ENCODE results near the gene NCOA7. TPM values are rescaled to one million over a fixed set of nuclear protein-coding genes. Genes with fewer than 3 reads are reported as not detected.
A peak's percentile ranks its signal among the peaks of the same experiment; 100 is the strongest.

The NCOA7 gene
- total and polyA plus RNA-seq, 10 of the 15 experiments (the other 5 are each of a cell fraction or from before 2014, with no cell fraction given) = 18.9 to 50.3 (median 34.2) TPM

DNA sequence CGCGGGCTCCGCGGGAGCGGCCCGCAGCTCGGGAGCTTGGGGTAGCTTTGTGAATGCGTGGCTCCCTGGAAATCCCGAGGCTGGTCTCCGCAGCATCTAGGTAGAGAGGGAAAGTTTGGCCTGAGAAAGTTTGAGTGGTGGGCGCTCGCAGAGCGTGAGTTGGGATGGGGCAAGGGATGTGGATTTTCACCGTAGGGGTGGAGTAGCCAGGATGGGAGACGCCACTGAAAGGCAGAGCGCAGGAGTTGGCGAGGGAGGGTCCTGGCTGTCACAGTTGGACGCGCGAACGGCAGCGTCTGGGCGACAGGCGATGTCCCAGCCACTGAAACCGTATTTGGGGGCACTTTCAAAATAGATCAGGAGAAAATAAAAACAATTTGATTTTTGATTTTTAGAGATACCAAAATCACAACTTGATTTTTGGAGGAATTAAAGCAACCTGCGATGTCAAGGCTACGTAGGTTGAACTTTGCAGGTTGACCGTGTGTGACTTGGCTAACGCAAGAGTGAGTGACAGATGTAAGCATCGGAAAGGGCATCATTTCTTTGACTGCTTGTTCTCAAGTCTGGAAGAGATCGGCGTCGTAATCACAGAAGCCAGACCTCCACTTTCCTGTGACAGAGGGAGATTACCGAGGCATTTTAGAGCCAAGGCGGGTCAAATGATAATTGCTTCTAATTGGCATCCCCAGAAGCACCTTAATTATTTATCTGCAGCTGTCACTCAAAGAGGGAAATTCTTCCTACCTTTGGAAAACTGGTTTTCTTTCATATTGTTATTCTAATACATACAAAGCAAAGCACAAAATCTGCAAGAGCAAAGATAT, 40.7 kb upstream of the NCOA7 start:
- no peak for FAIRE-seq
- in situ Hi-C loops (cut with MboI) (loop anchor here (25.0 kb wide), 3 partner anchors 588 to 1362 kb away; partner anchors contain the start of genes RSPO3 and TPD52L1), intact Hi-C loops (cut with micrococcal nuclease; ENCODE audit: unreplicated experiment) (loop anchor here (2.0 kb wide), 1 partner anchor 33 kb away; no protein-coding TSS in a partner anchor)
- H3K9me3 ChIP-seq (replicated peaks; ENCODE audit: control insufficient read depth, insufficient read depth, low read length) = no peaks in the 10 kb centered on the region
- POLR2A ChIA-PET = no interaction called here
- peaks cover 9% of the 10 kb centered on the region for H3K4me1 ChIP-seq (ENCODE audit: control insufficient read depth, insufficient read depth, low read length)
- no peak overlapping the region for H3K27ac ChIP-seq (ENCODE audit: control insufficient read depth, insufficient read depth)
- BruUV-seq (replicated peaks) = no TSS peak
- CTCF ChIA-PET = interaction anchor here (1.3 to 10.9 kb wide), 3 partner anchors 8 to 437 kb away, joined by 3 to 306 read pairs (median 4); no protein-coding TSS in a partner anchor
- H2AFZ ChIP-seq (ENCODE audit: control insufficient read depth, low read depth, low read length) = peak overlapping the region; percentile 88
- H3K27me3 ChIP-seq (replicated peaks in 1 of 2; ENCODE audit: control insufficient read depth in 2 of 2, insufficient read depth in 2 of 2, low read length in 1 of 2) = peaks cover 5 to 6% of the 10 kb centered on the region in 2 experiments; a peak in 3 of 4 replicates
- WGBS (ENCODE audit: insufficient coverage, insufficient replicate concordance, low lambda C conversion rate, missing lambda C conversion rate) = 12% methylated on average over 34 of the region's 35 CpGs
- peak overlapping the region; percentile 71 for H3K4me3 ChIP-seq
- H3K9ac ChIP-seq (ENCODE audit: control insufficient read depth, insufficient read depth, low read length) = no peak overlapping the region
- ATAC-seq = no peak
- TF ChIP-seq PKNOX1 (IDR thresholded peaks at IDR 0.05) = peak; percentile 63
- TF ChIP-seq ZNF384 (IDR thresholded peaks at IDR 0.05; ENCODE audit: borderline replicate concordance, low read depth, low read length) = no peak
- TF ChIP-seq HDGF (IDR thresholded peaks at IDR 0.05) = no peak
- TF ChIP-seq FOXM1 (IDR thresholded peaks at IDR 0.05; ENCODE audit: low read depth, low read length) = no peak
- TF ChIP-seq BRCA1 (IDR thresholded peaks at IDR 0.05; ENCODE audit: low read depth, low read length) = no peak
- TF ChIP-seq, protein P1, sequence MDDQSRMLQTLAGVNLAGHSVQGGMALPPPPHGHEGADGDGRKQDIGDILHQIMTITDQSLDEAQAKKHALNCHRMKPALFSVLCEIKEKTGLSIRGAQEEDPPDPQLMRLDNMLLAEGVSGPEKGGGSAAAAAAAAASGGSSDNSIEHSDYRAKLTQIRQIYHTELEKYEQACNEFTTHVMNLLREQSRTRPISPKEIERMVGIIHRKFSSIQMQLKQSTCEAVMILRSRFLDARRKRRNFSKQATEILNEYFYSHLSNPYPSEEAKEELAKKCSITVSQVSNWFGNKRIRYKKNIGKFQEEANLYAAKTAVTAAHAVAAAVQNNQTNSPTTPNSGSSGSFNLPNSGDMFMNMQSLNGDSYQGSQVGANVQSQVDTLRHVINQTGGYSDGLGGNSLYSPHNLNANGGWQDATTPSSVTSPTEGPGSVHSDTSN (IDR thresholded peaks at IDR 0.05; ENCODE audit: insufficient replicate concordance, low read depth, low read length) = peak; percentile 15
- TF ChIP-seq SMARCA5 (IDR thresholded peaks at IDR 0.05) = no peak
- no peak for TF ChIP-seq PAX8 (IDR thresholded peaks at IDR 0.05)
- TF ChIP-seq ZNF24 (IDR thresholded peaks at IDR 0.05) = no peak
- TF ChIP-seq, protein P2, sequence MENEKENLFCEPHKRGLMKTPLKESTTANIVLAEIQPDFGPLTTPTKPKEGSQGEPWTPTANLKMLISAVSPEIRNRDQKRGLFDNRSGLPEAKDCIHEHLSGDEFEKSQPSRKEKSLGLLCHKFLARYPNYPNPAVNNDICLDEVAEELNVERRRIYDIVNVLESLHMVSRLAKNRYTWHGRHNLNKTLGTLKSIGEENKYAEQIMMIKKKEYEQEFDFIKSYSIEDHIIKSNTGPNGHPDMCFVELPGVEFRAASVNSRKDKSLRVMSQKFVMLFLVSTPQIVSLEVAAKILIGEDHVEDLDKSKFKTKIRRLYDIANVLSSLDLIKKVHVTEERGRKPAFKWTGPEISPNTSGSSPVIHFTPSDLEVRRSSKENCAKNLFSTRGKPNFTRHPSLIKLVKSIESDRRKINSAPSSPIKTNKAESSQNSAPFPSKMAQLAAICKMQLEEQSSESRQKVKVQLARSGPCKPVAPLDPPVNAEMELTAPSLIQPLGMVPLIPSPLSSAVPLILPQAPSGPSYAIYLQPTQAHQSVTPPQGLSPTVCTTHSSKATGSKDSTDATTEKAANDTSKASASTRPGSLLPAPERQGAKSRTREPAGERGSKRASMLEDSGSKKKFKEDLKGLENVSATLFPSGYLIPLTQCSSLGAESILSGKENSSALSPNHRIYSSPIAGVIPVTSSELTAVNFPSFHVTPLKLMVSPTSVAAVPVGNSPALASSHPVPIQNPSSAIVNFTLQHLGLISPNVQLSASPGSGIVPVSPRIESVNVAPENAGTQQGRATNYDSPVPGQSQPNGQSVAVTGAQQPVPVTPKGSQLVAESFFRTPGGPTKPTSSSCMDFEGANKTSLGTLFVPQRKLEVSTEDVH (IDR thresholded peaks at IDR 0.05; ENCODE audit: low read depth, partially characterized antibody) = no peak
- H3K79me2 ChIP-seq (ENCODE audit: control insufficient read depth, insufficient read depth, low read length) = no peaks in the 10 kb centered on the region
- H3K4me2 ChIP-seq (ENCODE audit: control insufficient read depth, insufficient read depth) = peak overlapping the region; percentile 97
- DNase-seq (ENCODE audit: low read depth, low spot score) = no peak
- H3K36me3 ChIP-seq (ENCODE audit: control insufficient read depth in 2 of 2, insufficient read depth in 2 of 2, low read length in 1 of 2) = no peaks in the 10 kb centered on the region
- H4K20me1 ChIP-seq (ENCODE audit: control insufficient read depth, insufficient read depth) = no peaks in the 10 kb centered on the region
- SMC1A ChIA-PET (ENCODE audit: uncharacterized antibody, unreplicated experiment) = interaction anchor here (0.7 to 2.2 kb wide), 5 partner anchors 8 to 436 kb away, joined by 3 to 11 read pairs (median 4); no protein-coding TSS in a partner anchor
- RAD21 ChIA-PET (ENCODE audit: unreplicated experiment) = interaction anchor here (1.4 to 10.1 kb wide), 2 partner anchors 10 to 437 kb away, joined by 3 to 134 read pairs; no protein-coding TSS in a partner anchor

Data from GM12878 (cell line).